SU-DHL-6 (cell line): ENCODE measurements around the gene MYZAP.

ENCODE experiments used
- CTCF ChIP-seq: fragments of 200-600 bp; sonication (generic); IDR thresholded peaks from one replicate; pipeline ENCODE4 v1.5.1; 2017; ENCODE audit warnings: antibody characterized with exemption, mild to moderate bottlenecking, low read length, moderate library complexity; ENCODE audit not compliant: insufficient read depth, poor library complexity, severe bottlenecking
- EZH2phosphoT487 ChIP-seq: fragments of 200-600 bp; sonication (generic), shearing (Covaris generic); conservative IDR thresholded peaks from 2 replicates; pipeline ENCODE4 v1.6.1; 2018; ENCODE audit warnings: mild to moderate bottlenecking, antibody characterized with exemption, low read length, moderate library complexity, mixed read lengths

DNA sequence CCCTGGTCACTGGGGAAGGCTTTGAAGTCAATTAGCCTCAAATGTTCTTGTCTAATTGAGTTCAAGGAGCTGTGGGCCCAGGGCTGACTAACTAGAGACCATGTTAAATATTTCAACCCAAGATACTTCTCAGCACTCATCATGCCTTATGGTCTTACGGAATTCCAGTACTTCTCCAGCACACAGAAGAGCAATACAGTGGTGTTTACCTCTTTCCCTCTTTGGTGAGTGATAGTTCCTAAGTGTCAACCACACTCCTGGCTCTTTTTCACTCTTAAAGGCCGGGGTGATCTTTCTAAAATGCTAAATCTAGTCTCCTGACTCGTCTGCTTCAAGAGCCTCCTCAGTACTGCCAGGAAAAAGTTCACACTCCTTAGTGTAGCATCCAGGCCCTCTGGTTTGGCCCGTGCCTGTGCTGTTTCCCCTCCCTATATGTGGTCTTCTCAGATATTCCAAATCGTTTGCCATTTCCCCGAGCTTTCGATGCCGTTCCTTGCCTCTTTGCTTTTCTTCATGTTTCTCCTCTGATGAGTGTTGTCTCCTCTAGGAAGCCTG lies 4.7 kb downstream of the MYZAP start:
- no peak for TF ChIP-seq CTCF
- no peak for TF ChIP-seq EZH2phosphoT487
